HG03342 (cell line): ENCODE data around the gene MAVS.
A peak's percentile ranks its signal among the peaks of the same experiment; 100 is the strongest.
"Not testable (repeated sequence)": the region's sequence is repeated elsewhere in the genome, so short reads cannot be mapped to it uniquely, and the experiment has no call there.

Experiments used
- ATAC-seq: cut with Tn5 transposase; IDR thresholded peaks from one replicate; pipeline ENCODE4 v1.9.1; 2021; ENCODE audit warnings: mild to moderate bottlenecking, moderate library complexity; ENCODE audit not compliant: unreplicated experiment

Gene MAVS

DNA sequence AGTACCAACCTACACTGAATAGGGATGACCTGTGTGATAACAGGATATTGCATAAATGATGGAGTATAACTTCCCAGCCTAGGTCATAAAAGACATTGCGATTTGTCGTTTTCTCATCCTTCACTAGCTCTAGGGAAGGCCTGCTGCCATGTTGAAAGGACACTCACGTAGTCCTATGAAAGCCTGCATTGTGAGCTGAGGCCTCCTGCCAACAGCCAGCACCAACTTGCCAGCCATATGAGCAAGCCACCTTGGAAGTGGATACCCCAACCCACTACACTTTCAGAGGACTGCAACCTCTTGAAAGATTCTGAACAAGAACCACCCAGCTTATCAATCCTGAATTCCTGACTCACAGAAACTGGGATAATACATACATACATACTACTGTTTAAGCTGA is 39.1 kb downstream of the MAVS start:
- ATAC-seq, result no peak

DNA sequence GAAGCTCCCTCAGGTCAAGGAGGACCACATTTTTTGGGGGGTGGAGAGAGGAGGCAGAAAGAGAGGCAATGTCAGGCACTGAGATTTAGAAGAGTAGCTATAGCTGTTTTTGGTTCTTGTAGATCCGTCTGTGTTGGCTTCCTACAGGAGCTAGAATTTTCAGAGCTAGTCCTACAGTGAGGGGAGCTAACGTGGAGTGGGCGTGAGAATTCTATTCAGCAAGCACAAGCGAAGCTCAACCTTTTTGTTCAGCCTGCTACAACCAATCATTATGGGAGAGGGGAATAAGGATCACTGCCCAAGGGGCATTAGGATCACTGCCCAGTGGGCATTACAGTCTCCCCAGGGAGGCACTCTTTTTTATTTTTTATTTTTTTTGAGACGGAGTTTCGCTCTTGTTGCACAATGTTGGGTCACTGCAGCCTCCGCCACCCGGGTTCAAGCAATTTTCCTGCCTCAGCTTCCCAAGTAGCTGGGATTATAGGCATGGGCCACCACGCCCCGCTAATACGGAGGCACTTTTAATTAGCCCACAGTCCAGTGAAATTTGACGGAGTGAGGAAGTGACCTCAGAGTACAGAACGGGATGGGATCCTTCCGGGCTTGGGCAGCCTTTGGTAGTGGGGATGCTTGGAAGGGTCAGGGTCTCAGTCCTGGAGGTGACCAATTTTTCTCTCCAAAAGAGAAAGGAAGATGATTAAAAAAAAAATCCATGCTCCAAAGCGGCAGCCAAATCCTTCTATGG is 41.4 kb downstream of the MAVS start:
- no peak for ATAC-seq

DNA sequence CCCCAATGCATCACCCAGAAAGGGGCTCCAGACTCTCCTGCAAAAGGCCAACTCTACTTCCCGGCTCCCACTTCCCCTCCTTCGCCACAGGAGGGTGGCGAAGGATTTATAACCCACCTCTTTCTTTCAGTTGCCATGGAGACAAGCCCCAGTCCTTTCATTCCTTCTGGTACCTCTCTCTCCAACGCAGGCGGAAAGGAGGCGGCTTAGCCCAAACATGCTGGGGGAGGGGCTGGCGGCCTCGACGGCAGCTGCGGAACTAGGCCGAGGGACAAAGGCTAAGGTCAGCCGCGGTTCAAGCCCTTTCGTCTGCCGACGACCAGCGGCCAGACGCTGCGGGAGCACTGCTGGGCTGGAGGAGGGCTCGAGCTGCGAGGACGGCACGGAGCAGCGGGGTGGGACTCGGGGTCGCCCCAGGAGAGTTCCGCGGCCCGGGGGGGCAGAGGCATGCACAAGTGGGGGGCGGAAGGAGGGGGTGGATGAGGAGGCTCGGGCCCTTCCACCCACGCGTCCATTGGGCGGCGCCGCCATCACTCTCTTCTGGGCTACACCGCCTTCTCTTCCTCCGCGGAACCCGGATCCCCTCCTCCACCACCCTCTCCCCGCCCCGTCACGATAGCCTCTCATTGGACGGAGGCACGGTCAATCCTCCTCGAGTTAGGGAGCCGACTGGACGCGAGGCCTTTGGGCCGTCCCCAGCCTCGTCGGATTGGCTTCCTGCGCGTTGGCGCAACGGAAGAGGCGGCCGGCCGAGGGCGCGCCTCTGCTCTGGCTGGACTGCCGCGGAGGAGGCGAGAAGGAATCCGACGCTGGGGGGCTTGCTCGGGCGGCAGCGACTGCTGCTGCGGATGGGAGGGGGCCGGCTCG is 42.2 kb downstream of the MAVS start, which contains the start of gene PANK2:
TSS of gene PANK2 (plus strand) at position 766 of the 867 bp plus-strand sequence.
- ATAC-seq, result peak; percentile 92

DNA sequence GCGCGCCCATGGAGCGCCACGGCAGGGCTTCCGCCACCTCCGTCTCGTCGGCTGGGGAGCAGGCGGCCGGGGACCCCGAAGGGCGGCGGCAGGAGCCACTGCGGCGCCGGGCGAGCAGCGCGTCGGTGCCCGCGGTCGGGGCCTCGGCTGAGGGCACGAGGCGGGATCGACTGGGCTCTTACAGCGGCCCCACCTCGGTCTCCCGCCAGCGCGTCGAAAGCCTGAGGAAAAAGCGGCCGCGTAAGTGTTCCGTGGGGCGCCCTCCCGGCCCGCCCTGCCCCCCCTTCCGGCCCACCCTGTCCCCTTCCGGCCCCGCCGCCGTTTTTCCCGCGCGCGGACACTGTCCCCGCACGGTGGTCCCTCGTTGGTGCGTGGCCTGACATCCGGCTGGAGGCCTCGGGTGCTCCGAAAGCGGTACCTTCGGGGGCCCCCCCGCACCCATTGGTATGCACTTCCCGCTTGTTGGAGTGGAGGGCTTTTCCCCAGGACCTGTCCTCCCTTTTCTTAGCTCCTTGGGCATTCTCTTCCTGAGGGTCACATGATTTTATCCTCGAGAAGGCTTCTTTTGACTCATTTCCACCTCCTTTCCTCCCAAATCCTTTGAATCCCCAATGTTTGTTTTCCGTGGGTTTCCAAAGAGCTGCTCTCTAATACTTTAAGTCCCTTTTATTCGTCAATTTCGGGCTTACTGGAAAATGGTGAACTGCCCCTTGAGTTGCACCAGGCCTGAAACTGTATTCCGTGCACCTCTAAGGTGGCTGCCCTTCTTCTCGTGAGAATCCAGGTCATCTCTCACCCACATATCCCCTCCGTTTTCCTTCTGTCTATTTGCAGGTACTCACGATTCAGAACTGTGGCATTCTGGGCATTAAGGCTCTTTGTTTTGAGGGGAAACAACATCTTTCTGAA is 43.1 kb downstream of the MAVS start:
- ATAC-seq, result peak; percentile 7

DNA sequence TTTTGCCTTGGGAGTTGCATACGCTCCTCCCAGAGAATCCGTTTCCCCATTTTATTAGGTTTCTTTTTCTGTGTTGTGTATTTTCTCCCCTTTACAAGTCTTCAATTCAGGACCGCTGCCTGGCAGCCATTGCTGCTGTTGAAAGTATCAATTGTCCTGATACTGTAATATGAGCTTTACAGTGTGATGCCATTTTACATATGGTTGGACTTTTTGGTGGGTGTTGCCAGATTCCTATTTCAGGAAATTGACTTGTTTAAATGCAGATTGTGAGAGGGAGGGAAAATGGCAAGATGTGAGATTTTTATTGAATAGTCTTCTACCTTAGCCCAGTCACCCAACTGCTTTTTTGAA is 43.7 kb downstream of the MAVS start:
- no peak for ATAC-seq

DNA sequence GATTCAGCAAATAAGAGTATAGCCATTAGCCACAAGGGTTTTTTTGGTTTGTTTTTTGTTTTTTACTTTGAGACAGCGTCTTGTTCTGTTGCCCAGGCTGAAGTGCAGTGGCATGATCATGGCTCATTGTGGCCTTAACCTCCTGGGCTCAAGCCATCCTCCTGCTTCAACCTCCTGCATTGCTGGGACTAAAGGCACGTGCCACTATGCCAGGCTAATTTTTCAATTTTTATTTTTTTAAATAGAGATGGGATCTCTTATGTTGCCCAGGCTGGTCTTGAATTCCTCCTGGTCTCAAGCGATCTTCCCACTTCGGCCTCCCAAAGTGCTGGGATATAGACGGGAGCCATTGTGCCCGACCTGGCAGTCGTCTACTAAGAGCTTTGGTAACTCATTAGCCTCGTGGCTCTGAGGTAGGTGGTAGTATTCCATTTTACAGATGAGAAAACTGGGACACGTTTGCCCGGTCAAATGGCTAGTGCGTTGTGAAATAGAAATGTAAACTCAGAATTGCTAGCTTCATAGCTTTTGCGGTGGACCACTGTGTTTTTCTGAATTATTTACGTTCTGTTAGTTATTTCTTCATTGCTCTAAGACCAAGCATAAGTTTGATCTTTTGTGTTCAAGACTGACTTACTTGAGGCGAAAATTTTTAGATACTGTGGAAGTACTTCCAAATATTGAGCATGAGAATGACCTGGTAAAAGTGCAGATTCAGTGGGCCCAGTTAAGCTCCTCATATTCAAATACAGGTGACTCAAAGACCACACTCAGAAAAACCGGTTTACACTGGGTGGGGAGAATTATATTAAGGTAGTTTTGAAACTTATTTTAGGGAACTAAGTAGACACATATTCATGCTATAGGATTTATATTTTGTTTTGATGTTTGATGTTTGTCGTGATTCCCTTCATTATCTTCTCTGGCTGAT is 44.6 kb downstream of the MAVS start:
- ATAC-seq, result no peak

DNA sequence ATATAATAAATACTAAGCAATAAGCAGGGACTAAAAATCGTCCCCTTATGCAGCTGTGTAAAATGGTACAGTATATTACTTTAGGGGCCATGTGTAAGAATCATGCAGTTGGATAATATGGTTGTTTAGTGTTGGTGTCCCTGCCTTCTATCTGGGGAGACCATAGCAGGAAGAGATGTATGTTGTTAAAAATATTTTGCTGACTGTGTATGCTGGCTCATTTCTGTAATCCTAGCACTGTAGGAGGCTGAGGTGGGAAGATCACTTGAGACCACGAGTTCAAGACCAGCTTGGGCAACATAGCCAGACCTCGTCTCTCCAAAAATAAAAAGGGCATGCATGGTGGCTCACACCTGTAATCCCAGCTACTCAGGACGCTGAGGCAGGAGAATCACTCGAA is 48.2 kb downstream of the MAVS start:
- ATAC-seq, result no peak

DNA sequence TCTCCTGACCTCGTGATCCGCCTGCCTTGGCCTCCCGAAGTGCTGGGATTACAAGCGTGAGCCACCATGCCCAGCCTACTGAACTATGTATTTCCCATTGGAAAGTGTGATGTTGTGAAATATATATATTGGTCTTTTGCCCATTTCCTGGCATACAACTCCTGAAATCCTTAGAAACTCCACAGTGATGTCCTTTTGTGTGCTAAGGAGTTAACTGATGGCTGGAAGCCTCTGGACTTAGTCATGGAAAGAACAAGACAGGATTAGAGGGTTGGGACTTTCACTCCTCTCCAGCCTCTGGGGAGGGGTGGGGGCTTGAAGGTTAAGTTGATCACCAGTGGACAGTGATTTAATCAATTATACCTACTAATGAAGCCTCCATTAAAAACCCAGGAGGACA is 49.7 kb downstream of the MAVS start:
- ATAC-seq, result no peak

DNA sequence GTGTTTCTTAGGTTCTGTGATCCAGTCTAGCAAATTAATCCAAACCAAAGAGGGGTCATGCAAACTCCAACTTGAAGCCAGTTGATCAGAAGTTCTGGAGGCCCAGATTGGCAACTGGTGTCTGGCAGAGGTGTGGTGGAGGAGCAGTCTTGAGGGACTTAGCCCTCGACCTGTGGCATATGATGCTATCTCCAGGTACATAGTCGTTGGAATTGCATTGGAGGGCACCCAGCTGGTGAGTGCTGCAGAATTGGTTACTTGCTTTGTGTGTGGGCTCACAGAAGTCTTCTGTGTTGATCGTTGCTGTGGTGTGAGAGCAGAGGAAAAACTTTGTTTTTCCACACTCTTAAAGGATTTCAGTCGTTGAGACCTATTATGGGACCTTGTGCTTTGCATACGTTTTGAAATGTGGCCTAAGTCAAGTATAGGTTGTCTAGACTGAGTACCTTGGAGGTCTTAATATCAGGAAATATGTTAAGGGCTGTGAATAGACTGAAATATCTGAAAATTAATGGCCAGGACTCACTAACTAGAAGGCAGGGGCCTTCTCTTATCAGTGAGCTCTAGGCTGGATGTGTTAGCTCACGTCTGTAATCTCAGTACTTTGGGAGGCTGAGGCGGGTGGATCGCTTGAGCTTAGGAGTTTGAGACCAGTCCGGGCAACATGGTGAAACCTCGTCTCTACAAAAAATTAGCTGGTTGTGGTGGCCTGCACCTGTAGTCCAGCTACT is 50.4 kb downstream of the MAVS start:
- no peak for ATAC-seq

DNA sequence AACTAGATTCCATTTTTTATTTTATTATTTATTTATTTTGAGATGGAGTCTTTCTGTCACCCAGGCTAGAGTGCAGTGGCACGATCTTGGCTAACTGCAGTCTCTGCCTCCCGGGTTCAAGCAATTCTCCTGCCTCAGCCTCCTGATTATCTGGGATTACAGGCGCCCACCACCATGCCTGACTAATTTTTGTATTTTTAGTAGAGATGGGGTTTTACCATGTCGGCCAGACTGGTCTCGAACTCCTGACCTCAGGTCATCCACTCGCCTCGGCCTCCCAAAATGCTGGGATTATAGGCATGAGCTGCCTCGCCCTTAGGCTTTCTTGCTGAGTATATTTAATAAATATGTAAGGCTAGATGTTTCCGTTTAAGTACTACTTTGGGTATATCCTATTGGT is 51.5 kb downstream of the MAVS start:
- not testable (repeated sequence) for ATAC-seq

DNA sequence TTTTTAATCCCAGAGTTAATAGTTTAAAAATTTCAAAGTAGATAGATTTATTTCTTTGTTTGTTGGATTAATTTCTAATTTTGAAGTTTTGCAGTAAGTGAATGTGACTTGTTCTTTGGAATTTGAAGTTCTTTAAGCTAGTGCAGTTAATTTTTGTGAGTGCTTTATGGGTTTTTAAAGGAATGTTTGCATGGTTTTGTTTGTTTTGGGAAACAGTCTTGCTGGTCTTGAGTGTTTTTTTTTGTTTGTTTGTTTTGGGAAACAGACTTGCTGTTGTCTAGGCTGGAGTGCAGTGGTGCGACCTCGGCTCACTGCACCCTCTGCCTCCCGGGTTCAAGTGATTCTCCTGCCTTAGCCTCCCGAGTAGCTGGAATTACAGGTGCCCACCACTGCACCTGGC is 52.0 kb downstream of the MAVS start:
- ATAC-seq, result no peak

DNA sequence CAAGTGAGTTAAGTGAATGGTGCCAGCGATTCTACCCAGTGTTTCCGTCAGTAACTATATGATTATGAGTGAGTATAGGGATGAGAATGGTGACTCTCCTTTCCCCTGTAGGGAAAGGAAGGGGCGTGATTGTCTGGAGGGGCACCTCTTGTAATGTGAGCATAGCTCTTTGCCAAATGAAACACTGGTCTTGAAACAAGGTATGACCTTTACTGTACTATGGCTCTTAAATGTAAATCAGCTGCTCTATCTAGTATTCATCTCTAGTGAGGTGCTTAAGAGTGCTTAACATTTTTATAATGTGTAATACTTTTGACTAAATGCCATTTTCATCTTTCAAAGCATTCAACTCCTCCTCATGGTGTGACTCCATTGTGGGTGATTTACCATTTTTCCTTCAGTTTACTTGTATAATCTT is 53.6 kb downstream of the MAVS start:
- no peak for ATAC-seq

DNA sequence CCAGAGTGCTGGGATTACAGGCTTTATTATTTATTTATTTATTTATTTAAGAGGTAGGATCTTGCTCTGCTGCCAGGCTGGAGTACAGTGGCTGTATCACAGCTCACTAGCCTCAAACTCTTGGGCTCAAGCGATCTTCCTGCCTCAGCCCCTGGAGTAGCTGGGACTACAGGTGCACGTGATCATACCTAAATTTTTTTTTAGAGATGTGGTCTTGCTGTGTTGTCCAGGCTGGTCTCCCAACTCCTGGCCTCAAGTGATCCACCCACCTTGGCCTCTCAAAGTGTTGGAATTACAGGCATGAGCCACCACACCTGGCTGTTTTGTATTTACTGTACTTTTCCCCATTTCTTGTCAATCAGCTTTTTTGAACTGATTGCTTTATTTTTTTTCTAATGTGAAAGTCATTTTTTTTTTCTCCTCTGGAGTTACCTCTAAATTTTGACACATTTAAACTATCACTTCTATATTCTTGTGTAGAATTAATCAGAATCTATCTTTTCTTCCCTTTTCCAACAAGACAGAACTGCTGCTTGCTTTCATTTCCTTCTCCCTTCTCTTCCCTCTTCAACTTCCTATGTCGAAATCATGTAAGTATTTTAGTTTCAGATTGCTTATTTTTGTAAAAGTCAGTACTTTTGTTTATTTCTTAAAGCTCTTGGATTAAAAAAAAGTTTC is 54.5 kb downstream of the MAVS start:
- ATAC-seq, result no peak

DNA sequence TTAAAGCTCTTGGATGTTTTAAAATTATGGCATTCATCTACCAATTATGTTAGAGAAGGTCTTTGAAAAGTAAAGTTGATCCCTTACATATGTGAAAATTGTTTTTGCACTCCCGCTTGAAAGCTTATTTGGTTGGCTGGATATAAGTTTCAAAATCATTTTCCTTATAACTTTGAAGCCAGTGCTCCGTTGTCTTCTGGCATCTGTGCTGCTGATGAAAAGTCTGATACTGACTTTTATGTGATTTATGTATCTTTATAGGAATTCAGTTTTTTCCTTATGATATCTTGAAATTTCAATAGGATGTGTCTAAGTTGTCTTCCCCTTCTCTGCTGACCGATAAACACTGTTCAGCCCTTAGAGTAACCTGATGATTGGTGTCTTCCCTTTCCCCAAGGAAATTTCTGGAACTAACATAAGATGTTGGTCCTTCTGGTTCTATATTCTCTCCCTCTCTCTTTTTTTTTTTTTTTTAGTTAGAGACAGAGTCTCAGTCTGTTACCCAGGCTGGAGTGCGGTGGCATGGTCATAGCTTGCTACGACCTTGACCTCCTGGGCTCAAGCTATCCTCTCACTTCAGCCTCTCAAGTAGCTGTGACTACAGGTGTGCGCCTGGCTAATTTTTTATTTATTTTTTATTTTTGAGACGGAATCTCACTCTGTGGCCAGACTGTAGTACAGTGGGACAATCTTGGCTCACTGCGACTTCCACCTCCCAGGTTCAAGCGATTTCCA is 55.2 kb downstream of the MAVS start:
- no peak for ATAC-seq

DNA sequence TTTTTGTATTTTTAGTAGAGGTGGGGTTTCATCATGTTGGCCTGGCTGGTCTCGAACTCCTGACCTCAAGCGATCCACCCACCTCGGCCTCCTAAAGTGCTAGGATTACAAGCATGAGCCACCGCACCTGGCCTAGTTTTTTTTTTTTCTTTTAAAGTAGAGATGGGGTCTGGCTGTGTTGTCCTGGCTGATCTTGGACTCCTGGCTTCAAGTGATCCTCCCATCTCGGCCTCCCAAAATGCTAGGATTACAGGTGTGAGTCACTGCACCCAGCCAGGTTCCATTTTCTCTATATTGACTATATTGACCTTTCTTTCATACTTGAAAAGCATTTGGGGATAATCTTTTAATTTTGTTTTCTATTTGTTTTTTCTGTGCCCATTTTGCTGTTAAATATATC is 55.8 kb downstream of the MAVS start:
- no peak for ATAC-seq

DNA sequence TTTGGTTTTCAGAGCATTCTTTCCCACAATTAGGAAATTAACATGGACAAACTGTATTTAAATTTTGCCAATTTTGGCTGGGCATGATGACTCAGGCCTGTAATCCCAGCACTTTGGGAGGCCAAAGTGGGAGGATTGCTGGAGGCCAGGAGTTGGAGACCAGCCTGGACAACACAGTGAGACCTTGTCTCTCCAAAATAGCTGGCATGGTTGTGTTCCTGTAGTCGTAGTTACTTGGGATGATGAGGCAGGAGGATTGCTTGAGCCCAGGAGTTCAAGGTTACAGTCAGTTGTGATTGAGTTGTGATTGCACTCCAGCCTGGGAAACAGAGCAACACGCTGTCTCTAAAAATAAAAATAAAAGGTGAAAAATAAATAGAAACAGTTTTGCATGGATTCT is 57.6 kb downstream of the MAVS start:
- no peak for ATAC-seq

DNA sequence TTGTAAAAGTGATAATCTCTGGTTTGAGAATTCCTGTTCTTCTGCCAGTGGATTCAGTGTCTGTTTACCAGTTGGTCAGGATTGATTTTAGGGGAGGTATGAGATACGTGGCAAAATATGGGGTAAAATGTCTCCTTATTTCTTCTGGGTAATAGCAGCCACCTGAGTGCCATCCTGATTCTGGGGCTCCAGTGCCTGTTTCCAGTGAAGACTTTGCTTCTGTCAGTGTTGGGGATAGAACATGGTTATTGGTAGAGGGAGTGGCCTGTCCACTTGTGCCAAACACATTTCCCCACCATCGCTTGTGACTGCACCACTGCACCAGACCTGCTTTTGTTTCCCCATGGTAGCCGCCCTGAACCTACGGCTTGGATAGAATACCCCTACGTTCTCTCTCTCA is 58.2 kb downstream of the MAVS start:
- no peak for ATAC-seq
